ENCODE measurements around the gene ABLIM2.

DNA sequence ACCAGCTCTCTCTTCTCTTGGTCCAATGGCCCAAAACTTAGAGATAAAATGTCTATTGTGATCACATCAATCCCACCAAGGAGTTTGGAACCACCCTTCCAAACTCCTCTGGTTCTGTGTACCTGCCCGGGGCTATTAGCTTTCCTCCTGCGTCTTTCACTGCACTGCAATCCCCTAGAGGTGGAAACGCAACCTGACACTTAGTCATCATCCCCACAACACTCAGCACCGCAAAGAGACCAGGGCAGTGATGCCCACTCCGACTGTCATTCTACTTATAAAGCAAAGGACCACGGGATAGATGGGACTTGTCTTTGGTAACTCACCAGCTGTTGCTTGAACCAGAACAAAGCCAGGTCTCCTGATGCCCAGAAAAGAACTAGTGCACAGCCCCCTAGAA lies 240.9 kb downstream of the ABLIM2 start:
- TF ChIP-seq POLR2A (IDR thresholded peaks at IDR 0.05; ENCODE audit: low read depth, low read length) (no peak), NFYB (IDR thresholded peaks at IDR 0.05; ENCODE audit: insufficient read depth, low read depth, low read length) (no peak), CHD2 (IDR thresholded peaks at IDR 0.05; ENCODE audit: borderline replicate concordance, low read depth, low read length) (no peak), SP1 (IDR thresholded peaks at IDR 0.05; ENCODE audit: low read depth, low read length) (no peak), SMAD5 (IDR thresholded peaks at IDR 0.05; ENCODE audit: low read depth) (no peak), IKZF2 (IDR thresholded peaks at IDR 0.05) (no peak), MYC (IDR thresholded peaks at IDR 0.05; ENCODE audit: insufficient read depth, insufficient read length, insufficient replicate concordance, low read length, severe bottlenecking) (no peak), EZH2 (IDR thresholded peaks at IDR 0.05; ENCODE audit: borderline replicate concordance, control insufficient read depth, low read depth, low read length) (no peak), PML (IDR thresholded peaks at IDR 0.05; ENCODE audit: low read length) (no peak), YBX1 (IDR thresholded peaks at IDR 0.05) (no peak), SUZ12 (IDR thresholded peaks at IDR 0.05; ENCODE audit: unreplicated experiment) (no peak), SIN3A (IDR thresholded peaks at IDR 0.05; ENCODE audit: low read depth, low read length) (no peak)
- TF ChIP-seq, protein P1, sequence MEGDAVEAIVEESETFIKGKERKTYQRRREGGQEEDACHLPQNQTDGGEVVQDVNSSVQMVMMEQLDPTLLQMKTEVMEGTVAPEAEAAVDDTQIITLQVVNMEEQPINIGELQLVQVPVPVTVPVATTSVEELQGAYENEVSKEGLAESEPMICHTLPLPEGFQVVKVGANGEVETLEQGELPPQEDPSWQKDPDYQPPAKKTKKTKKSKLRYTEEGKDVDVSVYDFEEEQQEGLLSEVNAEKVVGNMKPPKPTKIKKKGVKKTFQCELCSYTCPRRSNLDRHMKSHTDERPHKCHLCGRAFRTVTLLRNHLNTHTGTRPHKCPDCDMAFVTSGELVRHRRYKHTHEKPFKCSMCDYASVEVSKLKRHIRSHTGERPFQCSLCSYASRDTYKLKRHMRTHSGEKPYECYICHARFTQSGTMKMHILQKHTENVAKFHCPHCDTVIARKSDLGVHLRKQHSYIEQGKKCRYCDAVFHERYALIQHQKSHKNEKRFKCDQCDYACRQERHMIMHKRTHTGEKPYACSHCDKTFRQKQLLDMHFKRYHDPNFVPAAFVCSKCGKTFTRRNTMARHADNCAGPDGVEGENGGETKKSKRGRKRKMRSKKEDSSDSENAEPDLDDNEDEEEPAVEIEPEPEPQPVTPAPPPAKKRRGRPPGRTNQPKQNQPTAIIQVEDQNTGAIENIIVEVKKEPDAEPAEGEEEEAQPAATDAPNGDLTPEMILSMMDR (IDR thresholded peaks at IDR 0.05 in 2 of 3, conservative IDR thresholded peaks at IDR 0.05 in 1 of 3; ENCODE audit: control insufficient read depth in 2 of 3, extremely low read depth in 1 of 3, insufficient read depth in 1 of 3, low read depth in 3 of 3, low read length in 3 of 3) = no peak
- TF ChIP-seq, protein P2, sequence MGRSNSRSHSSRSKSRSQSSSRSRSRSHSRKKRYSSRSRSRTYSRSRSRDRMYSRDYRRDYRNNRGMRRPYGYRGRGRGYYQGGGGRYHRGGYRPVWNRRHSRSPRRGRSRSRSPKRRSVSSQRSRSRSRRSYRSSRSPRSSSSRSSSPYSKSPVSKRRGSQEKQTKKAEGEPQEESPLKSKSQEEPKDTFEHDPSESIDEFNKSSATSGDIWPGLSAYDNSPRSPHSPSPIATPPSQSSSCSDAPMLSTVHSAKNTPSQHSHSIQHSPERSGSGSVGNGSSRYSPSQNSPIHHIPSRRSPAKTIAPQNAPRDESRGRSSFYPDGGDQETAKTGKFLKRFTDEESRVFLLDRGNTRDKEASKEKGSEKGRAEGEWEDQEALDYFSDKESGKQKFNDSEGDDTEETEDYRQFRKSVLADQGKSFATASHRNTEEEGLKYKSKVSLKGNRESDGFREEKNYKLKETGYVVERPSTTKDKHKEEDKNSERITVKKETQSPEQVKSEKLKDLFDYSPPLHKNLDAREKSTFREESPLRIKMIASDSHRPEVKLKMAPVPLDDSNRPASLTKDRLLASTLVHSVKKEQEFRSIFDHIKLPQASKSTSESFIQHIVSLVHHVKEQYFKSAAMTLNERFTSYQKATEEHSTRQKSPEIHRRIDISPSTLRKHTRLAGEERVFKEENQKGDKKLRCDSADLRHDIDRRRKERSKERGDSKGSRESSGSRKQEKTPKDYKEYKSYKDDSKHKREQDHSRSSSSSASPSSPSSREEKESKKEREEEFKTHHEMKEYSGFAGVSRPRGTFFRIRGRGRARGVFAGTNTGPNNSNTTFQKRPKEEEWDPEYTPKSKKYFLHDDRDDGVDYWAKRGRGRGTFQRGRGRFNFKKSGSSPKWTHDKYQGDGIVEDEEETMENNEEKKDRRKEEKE (IDR thresholded peaks at IDR 0.05) = no peak
